ENCODE measurements around the gene TFB2M.

The TFB2M gene

GRCh38 chr1:246597340-246597739 lies 31.3 kb upstream of the TFB2M start:
- H3K27me3 ChIP-seq (ENCODE audit: insufficient read depth, low read length, poor library complexity, severe bottlenecking): no peaks in the 10 kb centered on the region
- H3K79me2 ChIP-seq (ENCODE audit: insufficient read depth, low read length): peaks cover 66% of the 10 kb centered on the region
- no peaks in the 10 kb centered on the region for H3K9me3 ChIP-seq (ENCODE audit: insufficient read depth, low read depth, low read length)
- H3K4me3 ChIP-seq (ENCODE audit: low read length, poor library complexity, severe bottlenecking): no peak overlapping the region
- no peaks in the 10 kb centered on the region for H3K9me2 ChIP-seq (replicated peaks; ENCODE audit: low read depth, low read length)
- H2AFZ ChIP-seq (ENCODE audit: low read length): no peak overlapping the region
- no peak overlapping the region for H3K9ac ChIP-seq (ENCODE audit: low read depth, low read length, poor library complexity, severe bottlenecking)
- no peaks in the 10 kb centered on the region for H3F3A ChIP-seq (ENCODE audit: low read depth)
- no peak for TF ChIP-seq EZH2phosphoT487 (IDR thresholded peaks at IDR 0.05; ENCODE audit: borderline replicate concordance)
- TF ChIP-seq CTCF (conservative IDR thresholded peaks at IDR 0.05; ENCODE audit: low read length): no peak
- H4K20me1 ChIP-seq (ENCODE audit: insufficient read depth, low read length, poor library complexity, severe bottlenecking): peaks cover 18% of the 10 kb centered on the region
- peaks cover 6% of the 10 kb centered on the region for H3K4me1 ChIP-seq (ENCODE audit: insufficient read depth, low read length, poor library complexity, severe bottlenecking)
- peaks cover 44% of the 10 kb centered on the region for H3K36me3 ChIP-seq (ENCODE audit: insufficient read depth, low read length)
- no peak overlapping the region for H3K4me2 ChIP-seq (ENCODE audit: low read depth, low read length, poor library complexity, severe bottlenecking)

- Histone ChIP-seq H2AFZ (ENCODE audit: low read length) (no peak overlapping the region), H3K79me2 (ENCODE audit: insufficient read depth, low read length) (peaks cover 73% of the 10 kb centered on the region), H3K27me3 (ENCODE audit: insufficient read depth, low read length, poor library complexity, severe bottlenecking) (no peaks in the 10 kb centered on the region), H3K4me3 (ENCODE audit: low read length, poor library complexity, severe bottlenecking) (no peak overlapping the region), H3K4me2 (ENCODE audit: low read depth, low read length, poor library complexity, severe bottlenecking) (no peak overlapping the region), H3F3A (ENCODE audit: low read depth) (no peaks in the 10 kb centered on the region), H3K36me3 (ENCODE audit: insufficient read depth, low read length) (peaks cover 59% of the 10 kb centered on the region), H3K9me2 (replicated peaks; ENCODE audit: low read depth, low read length) (no peaks in the 10 kb centered on the region), H3K4me1 (ENCODE audit: insufficient read depth, low read length, poor library complexity, severe bottlenecking) (no peaks in the 10 kb centered on the region), H3K9me3 (ENCODE audit: insufficient read depth, low read depth, low read length) (peaks cover 5% of the 10 kb centered on the region), H4K20me1 (ENCODE audit: insufficient read depth, low read length, poor library complexity, severe bottlenecking) (peaks cover 12% of the 10 kb centered on the region), H3K9ac (ENCODE audit: low read depth, low read length, poor library complexity, severe bottlenecking) (no peak overlapping the region)
- TF ChIP-seq CTCF (conservative IDR thresholded peaks at IDR 0.05; ENCODE audit: low read length): no peak
Observed at GRCh38 chr1:246595146-246595545, 29.1 kb upstream of the TFB2M start.

GRCh38 chr1:246592695-246593094 lies 26.6 kb upstream of the TFB2M start:
- Histone ChIP-seq H3K4me1 (ENCODE audit: insufficient read depth, low read length, poor library complexity, severe bottlenecking) (no peaks in the 10 kb centered on the region), H3K27me3 (ENCODE audit: insufficient read depth, low read length, poor library complexity, severe bottlenecking) (no peaks in the 10 kb centered on the region), H3K79me2 (ENCODE audit: insufficient read depth, low read length) (peaks cover 58% of the 10 kb centered on the region), H3K4me3 (ENCODE audit: low read length, poor library complexity, severe bottlenecking) (no peak overlapping the region), H3K9ac (ENCODE audit: low read depth, low read length, poor library complexity, severe bottlenecking) (no peak overlapping the region), H4K20me1 (ENCODE audit: insufficient read depth, low read length, poor library complexity, severe bottlenecking) (peaks cover 12% of the 10 kb centered on the region), H2AFZ (ENCODE audit: low read length) (no peak overlapping the region), H3K9me3 (ENCODE audit: insufficient read depth, low read depth, low read length) (peaks cover 8% of the 10 kb centered on the region), H3F3A (ENCODE audit: low read depth) (no peaks in the 10 kb centered on the region), H3K36me3 (ENCODE audit: insufficient read depth, low read length) (peaks cover 53% of the 10 kb centered on the region), H3K9me2 (replicated peaks; ENCODE audit: low read depth, low read length) (no peaks in the 10 kb centered on the region), H3K4me2 (ENCODE audit: low read depth, low read length, poor library complexity, severe bottlenecking) (no peak overlapping the region)
- TF ChIP-seq EZH2phosphoT487 (IDR thresholded peaks at IDR 0.05; ENCODE audit: borderline replicate concordance) (no peak), CTCF (conservative IDR thresholded peaks at IDR 0.05; ENCODE audit: low read length) (no peak)
